ENCODE results near the gene TGFA.

TGFA gene

GRCh38 chr2:70399046-70399445, 154.6 kb downstream of the TGFA start:
- no peak overlapping the region for H3K4me3 ChIP-seq (ENCODE audit: low read length in 2 of 2)
- no peak overlapping the region for H3K27ac ChIP-seq (replicated peaks; ENCODE audit: low read length)
- no peak overlapping the region for H3K18ac ChIP-seq (ENCODE audit: low read length)
- no peak overlapping the region for H4K91ac ChIP-seq (ENCODE audit: low read depth, low read length, poor library complexity)
- no peak overlapping the region for H3K4me2 ChIP-seq (ENCODE audit: insufficient read depth, low read length, poor library complexity, severe bottlenecking)
- DNase-seq (ENCODE audit: low spot score), result no peak
- no peak overlapping the region for H2AFZ ChIP-seq (ENCODE audit: low read length)
- no peaks in the 10 kb centered on the region for H3K36me3 ChIP-seq (replicated peaks in 1 of 2; ENCODE audit: control insufficient read depth in 2 of 2, insufficient read depth in 2 of 2, low read length in 2 of 2)
- H2BK12ac ChIP-seq (ENCODE audit: low read length), result no peak overlapping the region
- H3K79me1 ChIP-seq (ENCODE audit: low read depth, low read length), result no peaks in the 10 kb centered on the region
- no peak overlapping the region for H3K4ac ChIP-seq (ENCODE audit: low read length)
- no peaks in the 10 kb centered on the region for H3K4me1 ChIP-seq (ENCODE audit: control insufficient read depth in 2 of 2, insufficient read depth in 1 of 2, low read depth in 1 of 2, low read length in 2 of 2)
- H2AK5ac ChIP-seq (ENCODE audit: low read depth, low read length), result no peak overlapping the region
- H3K27me3 ChIP-seq (ENCODE audit: control insufficient read depth in 3 of 3, insufficient read depth in 3 of 3, low read depth in 1 of 3, low read length in 3 of 3), result peaks cover 0 to 7% (median 0%) of the 10 kb centered on the region in 3 experiments
- no peak overlapping the region for H2BK120ac ChIP-seq (ENCODE audit: low read depth, low read length)
- H3K9me3 ChIP-seq (replicated peaks in 1 of 2; ENCODE audit: control insufficient read depth in 2 of 2, insufficient read depth in 1 of 2, low read depth in 1 of 2, low read length in 2 of 2), result peaks cover 0 to 2% of the 10 kb centered on the region in 2 donors
- no peak overlapping the region for H2BK15ac ChIP-seq (ENCODE audit: low read length)
- no peak overlapping the region for H3K23ac ChIP-seq (ENCODE audit: low read depth, low read length, poor library complexity)
- no peak overlapping the region for H3K14ac ChIP-seq (ENCODE audit: low read length)
- no peak overlapping the region for H4K8ac ChIP-seq (ENCODE audit: low read depth, low read length)
- H2BK5ac ChIP-seq (ENCODE audit: low read length), result no peak overlapping the region
- no CpG with 5 or more reads among the region's 1 CpG for WGBS, 2 donors (ENCODE audit: extremely low coverage in 2 of 2, insufficient read length in 2 of 2, insufficient replicate concordance in 1 of 2)
- H3K9ac ChIP-seq (ENCODE audit: low read depth, low read length, poor library complexity), result no peak overlapping the region
